Measurements from ENCODE around the gene RPL38.

DNA sequence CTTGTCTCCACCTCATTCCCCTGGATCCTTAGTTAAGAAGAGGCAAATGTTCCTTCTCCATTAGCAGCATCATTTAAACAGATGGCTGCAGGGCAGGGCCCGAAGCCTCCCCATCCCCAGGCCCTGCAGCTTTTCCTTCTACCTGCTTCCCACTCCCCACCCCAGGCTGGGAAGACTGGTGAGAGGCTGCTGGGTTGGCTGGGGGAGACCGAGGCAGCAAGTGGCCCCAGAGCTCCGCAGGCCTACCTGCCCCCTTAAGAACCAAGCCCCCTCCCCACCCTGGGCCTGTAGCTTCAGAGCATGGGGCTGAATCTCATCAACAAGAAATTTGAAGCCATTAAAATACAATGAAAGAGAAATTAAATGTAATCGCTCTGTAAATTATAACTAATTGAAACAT is 22.1 kb upstream of the RPL38 start:
- TF ChIP-seq, protein P1, sequence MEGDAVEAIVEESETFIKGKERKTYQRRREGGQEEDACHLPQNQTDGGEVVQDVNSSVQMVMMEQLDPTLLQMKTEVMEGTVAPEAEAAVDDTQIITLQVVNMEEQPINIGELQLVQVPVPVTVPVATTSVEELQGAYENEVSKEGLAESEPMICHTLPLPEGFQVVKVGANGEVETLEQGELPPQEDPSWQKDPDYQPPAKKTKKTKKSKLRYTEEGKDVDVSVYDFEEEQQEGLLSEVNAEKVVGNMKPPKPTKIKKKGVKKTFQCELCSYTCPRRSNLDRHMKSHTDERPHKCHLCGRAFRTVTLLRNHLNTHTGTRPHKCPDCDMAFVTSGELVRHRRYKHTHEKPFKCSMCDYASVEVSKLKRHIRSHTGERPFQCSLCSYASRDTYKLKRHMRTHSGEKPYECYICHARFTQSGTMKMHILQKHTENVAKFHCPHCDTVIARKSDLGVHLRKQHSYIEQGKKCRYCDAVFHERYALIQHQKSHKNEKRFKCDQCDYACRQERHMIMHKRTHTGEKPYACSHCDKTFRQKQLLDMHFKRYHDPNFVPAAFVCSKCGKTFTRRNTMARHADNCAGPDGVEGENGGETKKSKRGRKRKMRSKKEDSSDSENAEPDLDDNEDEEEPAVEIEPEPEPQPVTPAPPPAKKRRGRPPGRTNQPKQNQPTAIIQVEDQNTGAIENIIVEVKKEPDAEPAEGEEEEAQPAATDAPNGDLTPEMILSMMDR (IDR thresholded peaks at IDR 0.05): no peak
- no peak for TF ChIP-seq POLR2A (IDR thresholded peaks at IDR 0.05)
- no peak for TF ChIP-seq POLR2AphosphoS5 (IDR thresholded peaks at IDR 0.05)

Data from prostate gland (tissue), 2 donors.